ENCODE measurements around the gene RPTOR.

- TF ChIP-seq, protein P1, sequence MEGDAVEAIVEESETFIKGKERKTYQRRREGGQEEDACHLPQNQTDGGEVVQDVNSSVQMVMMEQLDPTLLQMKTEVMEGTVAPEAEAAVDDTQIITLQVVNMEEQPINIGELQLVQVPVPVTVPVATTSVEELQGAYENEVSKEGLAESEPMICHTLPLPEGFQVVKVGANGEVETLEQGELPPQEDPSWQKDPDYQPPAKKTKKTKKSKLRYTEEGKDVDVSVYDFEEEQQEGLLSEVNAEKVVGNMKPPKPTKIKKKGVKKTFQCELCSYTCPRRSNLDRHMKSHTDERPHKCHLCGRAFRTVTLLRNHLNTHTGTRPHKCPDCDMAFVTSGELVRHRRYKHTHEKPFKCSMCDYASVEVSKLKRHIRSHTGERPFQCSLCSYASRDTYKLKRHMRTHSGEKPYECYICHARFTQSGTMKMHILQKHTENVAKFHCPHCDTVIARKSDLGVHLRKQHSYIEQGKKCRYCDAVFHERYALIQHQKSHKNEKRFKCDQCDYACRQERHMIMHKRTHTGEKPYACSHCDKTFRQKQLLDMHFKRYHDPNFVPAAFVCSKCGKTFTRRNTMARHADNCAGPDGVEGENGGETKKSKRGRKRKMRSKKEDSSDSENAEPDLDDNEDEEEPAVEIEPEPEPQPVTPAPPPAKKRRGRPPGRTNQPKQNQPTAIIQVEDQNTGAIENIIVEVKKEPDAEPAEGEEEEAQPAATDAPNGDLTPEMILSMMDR (IDR thresholded peaks at IDR 0.05; ENCODE audit: low read length) = no peak
- TF ChIP-seq EZH2 (IDR thresholded peaks at IDR 0.05; ENCODE audit: borderline replicate concordance, low read length) = no peak
These were observed 180.2 kb downstream of the RPTOR start for GRCh38 chr17:80724775-80725266.

Measured in OCI-LY1 (cell line).